GM18508 (cell line): Measurements from ENCODE around the gene LHX2.

Source experiments
- ATAC-seq: cut with Tn5 transposase; IDR thresholded peaks from one replicate; pipeline ENCODE4 v1.9.1; 2021; ENCODE audit warnings: moderate number of reproducible peaks; ENCODE audit not compliant: insufficient read depth, unreplicated experiment

The LHX2 gene

GRCh38 chr9:124012368-124013301, 1.1 kb downstream of the LHX2 start:
- no peak for ATAC-seq

GRCh38 chr9:124013309-124014210, 2.0 kb downstream of the LHX2 start:
- no peak for ATAC-seq

- no peak for ATAC-seq
These were observed 2.8 kb downstream of the LHX2 start for GRCh38 chr9:124014211-124014955.

GRCh38 chr9:124014956-124015660, 3.5 kb downstream of the LHX2 start:
- ATAC-seq = no peak

- ATAC-seq = no peak
These were observed 4.1 kb downstream of the LHX2 start for GRCh38 chr9:124015661-124016131.

GRCh38 chr9:124016175-124017050, 4.8 kb downstream of the LHX2 start:
- no peak for ATAC-seq

GRCh38 chr9:124017051-124017928, 5.7 kb downstream of the LHX2 start:
- no peak for ATAC-seq

- ATAC-seq = no peak
These were observed 6.6 kb downstream of the LHX2 start for GRCh38 chr9:124017929-124018729.

GRCh38 chr9:124018730-124019697, 7.4 kb downstream of the LHX2 start:
- ATAC-seq = no peak

GRCh38 chr9:124019771-124020519, 8.4 kb downstream of the LHX2 start:
- no peak for ATAC-seq

GRCh38 chr9:124020520-124021384, 9.2 kb downstream of the LHX2 start:
- ATAC-seq = no peak

- ATAC-seq = no peak
These were observed 9.8 kb downstream of the LHX2 start for GRCh38 chr9:124021385-124021769.

- no peak for ATAC-seq
These were observed 10.9 kb downstream of the LHX2 start for GRCh38 chr9:124022201-124023121.
